ENCODE measurements around the gene CYS1. TPM values are rescaled to one million over a fixed set of nuclear protein-coding genes. Genes with fewer than 3 reads are reported as not detected.
"Not testable (repeated sequence)": the region's sequence is repeated elsewhere in the genome, so short reads cannot be mapped to it uniquely, and the experiment has no call there.

Gene CYS1
- polyA plus RNA-seq, 1 experiment: 2.5 TPM

GRCh38 chr2:10016802-10017258 lies 63.4 kb downstream of the CYS1 start:
- H3K4me3 ChIP-seq (ENCODE audit: low read depth, low read length): no peak overlapping the region
- POLR2A ChIA-PET: no interaction called here
- no peak for TF ChIP-seq CTCF (IDR thresholded peaks at IDR 0.05; ENCODE audit: insufficient read depth, low read depth, low read length)
- no peaks in the 10 kb centered on the region for H3K36me3 ChIP-seq (ENCODE audit: control insufficient read depth, insufficient read depth, low read length)
- no peak for DNase-seq (ENCODE audit: low read depth)
- H3K27me3 ChIP-seq (ENCODE audit: control insufficient read depth, insufficient read depth, low read length): peaks cover 4% of the 10 kb centered on the region; the same call in 1 of the 2 replicates
- CTCF ChIA-PET: interaction anchor here (1.0 kb wide), 1 partner anchor 203 kb away, joined by 3 read pairs; no protein-coding TSS in a partner anchor

GRCh38 chr2:10016001-10016801 lies 64.0 kb downstream of the CYS1 start:
- no peak overlapping the region for H3K4me3 ChIP-seq (ENCODE audit: low read depth, low read length)
- CTCF ChIA-PET: interaction anchor here (1.0 kb wide), 1 partner anchor 203 kb away, joined by 3 read pairs; no protein-coding TSS in a partner anchor

GRCh38 chr2:10015376-10015989 lies 64.7 kb downstream of the CYS1 start:
- H3K27me3 ChIP-seq (ENCODE audit: control insufficient read depth, insufficient read depth, low read length); DNase-seq (ENCODE audit: low read depth); H3K36me3 ChIP-seq (ENCODE audit: control insufficient read depth, insufficient read depth, low read length); CTCF ChIA-PET; POLR2A ChIA-PET; H3K4me3 ChIP-seq (ENCODE audit: low read depth, low read length): not testable (repeated sequence)

More at GRCh38 chr2:10016001-10016801, 64.0 kb downstream of the CYS1 start:
- POLR2A ChIA-PET: no interaction called here
- Histone ChIP-seq H3K27me3 (ENCODE audit: control insufficient read depth, insufficient read depth, low read length) (peaks cover 4% of the 10 kb centered on the region; the same call in 1 of the 2 replicates), H3K36me3 (ENCODE audit: control insufficient read depth, insufficient read depth, low read length) (no peaks in the 10 kb centered on the region)
- no peak for DNase-seq (ENCODE audit: low read depth)
- no peak for TF ChIP-seq CTCF (IDR thresholded peaks at IDR 0.05; ENCODE audit: insufficient read depth, low read depth, low read length)

GRCh38 chr2:10014418-10015190 lies 65.6 kb downstream of the CYS1 start:
- ChIA-PET CTCF (no interaction called here), POLR2A (no interaction called here)
- peaks cover 3% of the 10 kb centered on the region; the same call in 1 of the 2 replicates for H3K27me3 ChIP-seq (ENCODE audit: control insufficient read depth, insufficient read depth, low read length)
- no peak for DNase-seq (ENCODE audit: low read depth)
- TF ChIP-seq CTCF (IDR thresholded peaks at IDR 0.05; ENCODE audit: insufficient read depth, low read depth, low read length): no peak
- H3K4me3 ChIP-seq (ENCODE audit: low read depth, low read length): no peak overlapping the region
- no peaks in the 10 kb centered on the region for H3K36me3 ChIP-seq (ENCODE audit: control insufficient read depth, insufficient read depth, low read length)

GRCh38 chr2:10013651-10014417 lies 66.4 kb downstream of the CYS1 start:
- CTCF ChIA-PET; H3K4me3 ChIP-seq (ENCODE audit: low read depth, low read length); H3K36me3 ChIP-seq (ENCODE audit: control insufficient read depth, insufficient read depth, low read length); POLR2A ChIA-PET; DNase-seq (ENCODE audit: low read depth); H3K27me3 ChIP-seq (ENCODE audit: control insufficient read depth, insufficient read depth, low read length): not testable (repeated sequence)

Measured in BJ (cell line).